Stimulated activated CD8-positive, alpha-beta memory T cell treated with anti-CD3 and anti-CD28 coated beads, Interleukin-2, amount 100 ng/mL, for 1 hour (primary cell): ENCODE data around the gene CEP57.
"Not testable (repeated sequence)": the region's sequence is repeated elsewhere in the genome, so short reads cannot be mapped to it uniquely, and the experiment has no call there.

Experiments
- DNase-seq, 2 donors: peaks; one replicate each; pipeline ENCODE4 v3.0.0-alpha.2; 2020; ENCODE audit warnings: low read depth in 2 of 2

The CEP57 gene

GRCh38 chr11:95854362-95854761, 64.1 kb downstream of the CEP57 start:
- DNase-seq: not testable (repeated sequence)

- not testable (repeated sequence) for DNase-seq
Observed at GRCh38 chr11:95860024-95860423, 69.7 kb downstream of the CEP57 start.

- no peak for DNase-seq
Observed at GRCh38 chr11:95863486-95864140, 73.3 kb downstream of the CEP57 start.

GRCh38 chr11:95867105-95867504, 76.8 kb downstream of the CEP57 start:
- no peak for DNase-seq

- not testable (repeated sequence) for DNase-seq
Observed at GRCh38 chr11:95870877-95871276, 80.6 kb downstream of the CEP57 start.

GRCh38 chr11:95877291-95877690, 87.0 kb downstream of the CEP57 start:
- DNase-seq: no peak
